Rectal smooth muscle tissue (tissue), 1 donor: ENCODE results near the gene KNCN.

Source experiments
- H3K27ac ChIP-seq: one replicate; pipeline ENCODE4 v1.7.0; 2013; ENCODE audit warnings: low read depth, low read length, inconsistent platforms
- H3K27me3 ChIP-seq: one replicate; pipeline ENCODE4 v1.7.0; 2013; ENCODE audit warnings: low read length; ENCODE audit not compliant: control insufficient read depth, insufficient read depth
- H3K36me3 ChIP-seq: one replicate; pipeline ENCODE4 v1.7.0; 2013; ENCODE audit warnings: low read length; ENCODE audit not compliant: control insufficient read depth, insufficient read depth
- H3K4me1 ChIP-seq: one replicate; pipeline ENCODE4 v1.7.0; 2013; ENCODE audit warnings: low read length; ENCODE audit not compliant: control insufficient read depth, insufficient read depth
- H3K4me3 ChIP-seq: one replicate; pipeline ENCODE4 v1.7.0; 2013; ENCODE audit warnings: low read length
- H3K9ac ChIP-seq: one replicate; pipeline ENCODE4 v1.7.0; 2013; ENCODE audit warnings: low read length

The KNCN gene

DNA sequence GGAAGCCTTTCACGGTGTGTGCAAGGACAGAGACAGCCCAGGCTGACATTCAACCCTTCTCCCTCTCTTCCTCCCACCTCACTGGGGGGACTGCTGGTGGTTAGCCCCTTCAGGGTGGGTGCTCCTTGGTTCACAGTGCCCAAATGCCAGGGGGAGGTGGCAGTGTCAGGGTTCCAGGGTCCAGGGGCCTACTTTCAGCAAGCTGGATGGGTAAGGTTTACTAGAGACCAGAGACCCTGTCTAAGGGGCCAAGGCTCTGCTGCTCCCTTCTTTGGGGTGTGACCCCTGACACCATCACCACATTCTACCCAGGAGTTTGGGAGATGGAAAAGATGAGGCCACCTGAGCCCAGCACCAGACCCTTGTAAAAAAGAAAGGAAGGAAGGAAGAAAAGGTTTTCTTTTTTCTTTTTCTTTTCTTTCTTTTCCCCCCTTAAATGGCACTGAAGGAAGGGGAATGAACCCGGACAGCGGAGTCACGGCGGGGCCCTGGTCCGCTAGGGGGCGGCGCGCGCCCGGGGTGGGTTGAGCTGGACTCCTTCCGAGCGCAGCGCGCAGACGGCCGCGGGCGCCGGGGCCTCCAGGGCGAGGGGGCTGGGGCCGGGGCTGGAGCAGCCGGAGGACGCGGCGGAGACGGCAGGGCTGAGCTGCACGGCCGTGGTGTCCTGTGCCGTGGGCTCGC lies 18.8 kb downstream of the KNCN start:
- H3K4me1 ChIP-seq = peaks cover 3% of the 10 kb centered on the region
- H3K27ac ChIP-seq = peak overlapping the region; percentile 70
- no peaks in the 10 kb centered on the region for H3K36me3 ChIP-seq
- H3K9ac ChIP-seq = no peak overlapping the region
- H3K27me3 ChIP-seq = peaks cover 6% of the 10 kb centered on the region
- H3K4me3 ChIP-seq = no peak overlapping the region

DNA sequence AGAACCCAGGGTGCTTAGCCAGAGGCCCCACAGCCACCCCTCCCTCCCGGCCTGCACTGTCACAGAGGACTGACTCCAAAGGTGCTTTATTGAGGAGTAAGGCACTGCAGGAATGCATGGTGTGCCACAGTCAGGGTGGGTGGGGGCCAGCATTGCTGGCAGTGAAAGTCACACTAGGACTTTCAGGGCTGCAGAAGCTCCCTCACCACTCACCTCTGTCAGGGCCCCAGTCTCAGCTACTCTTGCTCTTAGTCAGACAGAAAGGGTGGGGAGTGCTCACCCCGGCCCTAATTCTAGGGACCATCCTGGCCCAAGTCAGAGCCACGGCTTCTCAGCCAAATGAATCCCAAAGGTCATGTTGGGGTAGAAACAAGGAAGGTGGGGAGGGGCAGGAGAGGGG lies 19.4 kb downstream of the KNCN start:
- H3K4me3 ChIP-seq = no peak overlapping the region
- H3K4me1 ChIP-seq = peaks cover 3% of the 10 kb centered on the region
- no peak overlapping the region for H3K9ac ChIP-seq
- no peak overlapping the region for H3K27ac ChIP-seq
- peaks cover 6% of the 10 kb centered on the region for H3K27me3 ChIP-seq
- no peaks in the 10 kb centered on the region for H3K36me3 ChIP-seq

DNA sequence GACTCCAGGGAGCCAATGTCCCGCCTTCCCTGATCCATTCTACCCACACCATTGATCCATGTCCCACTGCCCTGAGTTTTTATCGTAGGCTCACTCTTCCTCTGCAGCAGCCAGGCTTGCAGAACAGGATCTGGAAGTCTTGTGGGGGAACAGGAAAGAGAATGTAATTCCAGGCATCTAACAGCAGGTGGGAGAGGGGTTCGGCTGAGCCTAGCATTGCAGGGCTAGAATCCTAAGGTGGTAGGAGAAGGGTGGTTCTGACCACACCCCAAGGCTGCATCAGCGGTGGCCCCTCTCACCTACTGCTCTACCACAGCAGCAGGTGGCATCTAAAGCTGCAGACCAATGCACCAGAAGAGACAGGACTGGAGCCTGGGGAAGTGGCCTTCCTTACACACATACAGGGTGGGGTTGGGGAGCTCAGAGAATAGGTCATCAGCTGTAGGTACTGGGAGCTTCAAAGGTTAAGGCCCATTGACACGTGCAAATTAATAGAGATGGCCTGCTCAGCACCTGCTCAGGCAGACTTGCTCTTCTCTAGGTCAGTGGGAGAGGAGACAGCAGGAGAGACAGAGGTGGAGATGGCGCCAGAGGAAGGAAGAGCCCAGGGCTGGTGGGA lies 20.5 kb downstream of the KNCN start:
- Histone ChIP-seq H3K4me1 (peaks cover 3% of the 10 kb centered on the region), H3K27ac (no peak overlapping the region), H3K36me3 (no peaks in the 10 kb centered on the region), H3K9ac (no peak overlapping the region), H3K4me3 (no peak overlapping the region), H3K27me3 (peaks cover 6% of the 10 kb centered on the region)

DNA sequence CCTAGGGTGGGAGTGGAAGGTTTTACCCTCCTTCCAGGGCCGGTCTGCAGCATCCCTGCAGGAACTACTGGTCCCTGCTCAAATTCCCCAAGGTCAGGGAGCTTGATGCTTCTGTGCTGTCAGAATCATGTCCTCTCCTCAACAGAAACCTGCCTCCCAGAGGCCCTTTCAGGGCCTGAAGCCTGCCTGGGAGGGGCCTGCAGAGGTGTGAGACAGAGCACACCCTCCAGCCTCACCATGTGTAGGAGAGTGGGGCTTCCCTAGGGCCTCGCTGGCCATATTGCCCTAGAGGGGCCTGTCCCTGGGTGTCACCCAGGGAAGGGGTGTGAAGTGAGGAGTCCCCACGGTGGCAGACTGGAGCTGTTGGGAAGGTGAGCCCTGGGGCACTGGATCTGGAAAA lies 21.1 kb downstream of the KNCN start:
- H3K4me1 ChIP-seq = peaks cover 3% of the 10 kb centered on the region
- no peak overlapping the region for H3K27ac ChIP-seq
- H3K4me3 ChIP-seq = no peak overlapping the region
- no peak overlapping the region for H3K9ac ChIP-seq
- peaks cover 6% of the 10 kb centered on the region for H3K27me3 ChIP-seq
- no peaks in the 10 kb centered on the region for H3K36me3 ChIP-seq

DNA sequence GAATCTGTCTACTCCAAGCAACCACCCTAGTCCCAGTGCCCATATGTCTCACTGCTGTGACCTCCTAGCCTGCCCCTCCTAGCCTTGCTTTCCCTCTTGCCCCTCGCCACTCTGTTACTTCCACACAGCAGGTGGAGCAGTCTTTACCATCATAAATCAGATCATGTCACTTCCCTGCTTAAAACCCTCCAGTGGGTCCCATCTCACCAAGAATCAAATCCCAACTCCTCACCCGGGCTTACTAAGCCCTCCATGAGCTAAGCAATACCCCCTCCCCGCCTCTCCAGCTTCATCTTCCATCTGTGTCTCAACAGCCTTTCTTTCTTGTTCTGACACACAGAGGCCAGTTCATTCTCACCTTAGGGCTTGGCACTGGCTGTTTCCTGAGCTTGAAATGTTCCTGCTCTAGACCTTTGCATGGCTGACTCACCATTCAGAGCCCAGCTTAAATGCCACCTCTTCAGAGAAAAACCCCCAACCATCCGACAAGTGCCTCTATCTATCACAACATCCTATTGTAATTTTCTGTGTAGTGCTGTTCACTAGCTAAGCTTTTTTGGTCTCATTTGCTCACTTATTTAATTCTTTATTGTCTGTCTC lies 22.3 kb downstream of the KNCN start:
- Histone ChIP-seq H3K9ac (no peak overlapping the region), H3K36me3 (no peaks in the 10 kb centered on the region), H3K27me3 (peaks cover 6% of the 10 kb centered on the region), H3K27ac (no peak overlapping the region), H3K4me1 (peaks cover 3% of the 10 kb centered on the region), H3K4me3 (no peak overlapping the region)

DNA sequence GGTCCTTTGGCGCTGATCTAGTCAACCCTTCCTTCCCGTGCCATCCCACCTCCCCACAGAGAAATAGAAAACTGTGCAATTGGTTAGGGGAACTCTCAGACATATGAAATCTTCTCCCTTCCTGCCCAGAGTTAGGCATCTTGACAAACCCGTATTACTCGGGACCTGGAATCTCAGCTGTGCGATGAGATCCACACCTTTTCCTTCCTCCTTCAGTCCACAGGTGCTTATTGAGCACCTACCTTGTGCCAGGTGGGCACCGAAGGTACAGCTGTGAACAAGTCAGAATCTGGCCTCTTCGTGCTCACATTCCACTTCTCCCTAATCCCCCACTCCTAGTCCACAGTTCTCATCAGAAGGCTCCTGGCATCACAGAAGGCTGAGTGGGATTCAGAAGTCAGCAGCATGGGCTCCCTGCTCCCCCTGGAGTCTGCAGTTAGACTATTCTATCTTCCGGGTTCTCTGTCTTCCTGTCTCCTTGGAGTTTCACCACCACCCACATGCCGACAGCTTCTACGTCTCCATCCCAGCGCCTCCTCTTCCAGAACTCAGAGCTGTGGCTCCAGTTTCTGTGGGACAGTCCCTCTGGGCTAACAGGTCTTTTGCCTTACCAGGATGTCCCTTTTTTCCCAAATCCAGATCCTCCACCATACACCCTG lies 23.0 kb downstream of the KNCN start:
- H3K4me3 ChIP-seq = no peak overlapping the region

DNA sequence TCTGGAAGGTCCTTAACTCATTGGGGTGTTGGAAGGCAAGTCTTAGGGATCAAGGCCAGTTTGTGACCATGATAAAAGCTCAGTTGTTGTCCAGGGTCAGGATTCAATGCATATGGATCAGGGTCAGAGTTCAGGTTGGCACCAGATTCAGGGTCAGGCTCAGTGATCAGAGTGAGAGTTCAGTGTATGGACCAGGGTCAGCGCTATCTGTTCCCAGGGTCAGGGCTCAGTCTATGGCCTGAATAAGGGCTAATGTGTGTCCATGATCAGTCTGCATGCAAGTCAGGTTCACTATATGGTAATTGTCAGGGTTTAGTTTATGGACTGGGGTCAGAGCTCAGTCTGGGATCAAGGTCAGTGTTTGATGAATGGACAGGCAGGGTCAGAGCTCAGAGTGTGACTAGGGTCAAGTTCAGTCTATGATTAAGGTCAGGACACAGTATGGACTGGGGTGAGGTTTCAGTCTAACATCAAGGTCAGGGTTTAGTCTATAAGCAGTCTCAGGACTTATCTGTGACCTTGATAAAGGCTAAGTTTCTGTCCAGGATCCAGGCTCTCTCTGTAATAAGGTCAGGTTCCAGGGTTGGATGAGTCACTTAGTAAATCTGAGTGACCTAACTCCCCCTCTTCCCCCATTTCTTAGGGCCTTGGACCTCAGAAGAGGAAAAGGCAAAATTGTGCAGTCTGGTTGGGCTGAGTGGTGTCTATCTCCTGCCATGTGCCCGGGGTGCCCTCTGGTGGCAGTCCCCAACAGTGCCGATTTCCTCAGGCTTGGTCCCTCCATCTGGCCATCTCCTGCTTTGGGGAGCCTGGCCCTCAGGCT lies 23.8 kb downstream of the KNCN start:
- no peak overlapping the region for H3K27ac ChIP-seq
- H3K4me1 ChIP-seq = no peaks in the 10 kb centered on the region
- H3K36me3 ChIP-seq = no peaks in the 10 kb centered on the region
- H3K27me3 ChIP-seq = peaks cover 6% of the 10 kb centered on the region
- no peak overlapping the region for H3K9ac ChIP-seq
- no peak overlapping the region for H3K4me3 ChIP-seq

More for the DNA sequence above, 23.0 kb downstream of the KNCN start:
- Histone ChIP-seq H3K4me1 (peaks cover under 1% of the 10 kb centered on the region), H3K27ac (no peak overlapping the region), H3K36me3 (no peaks in the 10 kb centered on the region), H3K9ac (no peak overlapping the region), H3K27me3 (peaks cover 6% of the 10 kb centered on the region)

DNA sequence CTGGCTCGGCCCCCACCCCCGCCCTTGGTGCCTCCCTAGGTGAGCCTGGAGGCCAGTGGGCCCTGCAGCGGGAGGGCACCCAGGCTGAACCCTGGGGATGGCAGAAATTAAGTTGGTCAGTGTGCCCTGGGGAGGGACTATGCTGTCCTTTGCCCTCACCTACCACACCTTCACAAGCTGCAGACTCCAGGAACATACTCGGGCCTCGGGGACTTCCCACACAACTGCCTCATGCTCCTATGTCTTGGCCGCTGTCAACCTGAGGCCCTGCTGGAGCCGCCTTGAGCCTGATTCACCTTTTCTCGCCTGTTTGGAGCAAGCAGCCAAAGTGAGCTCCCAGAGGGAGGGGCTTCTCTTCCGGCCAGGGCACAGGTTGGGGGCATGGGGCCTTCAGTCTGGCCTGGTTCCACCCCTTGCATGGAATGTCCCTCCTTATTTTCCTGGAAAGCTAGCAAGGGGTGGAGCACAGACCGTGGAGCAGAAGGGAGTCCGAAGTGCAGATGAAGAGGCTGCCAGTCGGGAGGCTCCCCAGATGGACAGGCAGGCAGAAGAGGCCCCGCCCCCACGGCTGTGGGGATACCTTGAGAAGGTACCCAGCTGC lies 24.7 kb downstream of the KNCN start:
- Histone ChIP-seq H3K4me3 (no peak overlapping the region), H3K27ac (no peak overlapping the region), H3K9ac (no peak overlapping the region), H3K27me3 (peaks cover 6% of the 10 kb centered on the region), H3K36me3 (no peaks in the 10 kb centered on the region), H3K4me1 (no peaks in the 10 kb centered on the region)

DNA sequence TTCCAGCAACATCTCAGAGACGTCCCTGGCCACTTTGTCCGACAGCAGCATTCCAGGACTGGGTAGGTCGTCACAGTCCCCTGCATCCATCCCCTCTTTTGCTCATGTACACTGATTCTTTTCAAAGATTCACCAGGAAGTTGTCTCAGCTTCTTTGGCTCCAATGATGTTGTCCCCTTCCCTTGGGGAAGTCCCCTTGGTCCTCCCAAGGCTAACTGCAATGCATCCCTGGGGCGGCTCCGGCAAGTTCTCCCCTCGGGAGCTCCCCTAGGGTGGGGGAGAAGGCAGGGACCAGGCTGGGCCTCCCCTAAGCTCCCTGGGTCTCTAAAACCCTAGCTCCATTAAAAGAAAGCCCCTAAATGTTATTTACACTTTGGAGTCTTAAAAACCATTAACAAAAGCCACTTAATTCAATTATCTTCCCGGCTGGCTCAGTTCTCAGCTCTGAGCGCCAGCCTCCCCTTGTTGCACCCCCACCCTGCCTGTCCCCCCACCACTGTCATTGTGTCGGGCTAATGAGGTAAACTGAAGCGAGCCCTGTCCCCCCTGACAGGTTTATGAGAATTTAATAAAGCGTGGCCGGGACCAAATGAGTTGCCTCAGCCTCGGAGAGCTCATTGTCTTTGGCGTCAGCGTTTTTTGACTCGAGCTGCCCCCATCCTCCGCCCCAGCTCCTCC lies 25.3 kb downstream of the KNCN start:
- Histone ChIP-seq H3K9ac (no peak overlapping the region), H3K27ac (no peak overlapping the region), H3K4me3 (no peak overlapping the region), H3K4me1 (no peaks in the 10 kb centered on the region), H3K27me3 (peaks cover 6% of the 10 kb centered on the region), H3K36me3 (no peaks in the 10 kb centered on the region)

DNA sequence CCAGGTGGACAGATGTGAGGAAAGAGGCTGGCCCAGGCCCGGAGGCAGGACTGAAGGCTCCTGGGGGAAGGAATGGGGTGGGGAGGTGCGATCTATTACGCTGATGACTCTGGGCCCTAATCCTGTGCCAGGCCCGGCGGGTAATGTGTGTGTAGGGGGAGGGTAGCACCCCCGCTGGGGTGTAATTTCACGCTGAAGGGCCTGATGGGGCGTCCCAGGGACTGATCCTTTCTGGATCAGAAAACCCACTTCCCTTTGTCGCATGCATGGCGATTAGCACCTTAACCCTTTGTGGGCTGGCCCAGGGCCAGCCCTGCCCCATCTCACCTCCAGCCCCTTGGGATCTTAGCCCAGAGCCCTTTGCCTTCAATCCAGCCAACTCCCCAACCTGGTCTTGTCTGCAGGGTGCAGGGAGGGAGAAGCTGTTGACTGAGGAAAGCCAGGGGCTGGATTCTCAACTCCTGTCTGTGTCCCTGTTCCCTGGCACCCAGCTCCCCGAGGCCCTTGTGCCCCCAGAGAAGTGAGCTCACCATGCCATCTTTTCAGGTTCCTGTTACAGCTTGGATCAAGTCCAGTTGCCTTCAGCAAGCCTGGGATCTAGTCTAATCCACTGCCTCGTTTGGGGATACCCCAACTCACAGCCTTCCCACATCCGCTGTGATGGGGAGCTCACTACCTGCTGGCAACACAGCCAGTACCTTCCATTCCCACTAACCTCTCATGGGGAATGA lies 26.0 kb downstream of the KNCN start:
- Histone ChIP-seq H3K9ac (no peak overlapping the region), H3K4me1 (no peaks in the 10 kb centered on the region), H3K27me3 (no peaks in the 10 kb centered on the region), H3K4me3 (no peak overlapping the region), H3K27ac (no peak overlapping the region), H3K36me3 (no peaks in the 10 kb centered on the region)

DNA sequence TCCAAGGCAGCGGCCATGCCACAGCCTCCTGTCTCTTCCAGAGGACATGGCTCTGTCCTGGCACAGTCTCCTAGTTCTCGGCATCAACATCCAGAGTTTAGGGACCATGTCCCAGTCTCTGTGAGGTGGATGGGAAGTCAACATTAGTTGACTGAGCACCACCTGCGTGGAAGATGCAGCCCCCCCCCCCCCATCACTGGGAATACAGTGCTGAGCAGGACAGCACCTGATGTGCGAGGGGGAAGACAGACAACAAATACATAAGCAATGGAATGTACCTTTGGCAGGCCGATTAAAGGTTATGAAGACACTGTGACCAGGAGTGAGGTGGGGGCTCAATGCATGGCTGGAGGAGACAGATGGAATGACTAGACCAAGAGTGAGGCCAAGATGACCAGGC lies 26.6 kb downstream of the KNCN start:
- Histone ChIP-seq H3K4me1 (no peaks in the 10 kb centered on the region), H3K36me3 (no peaks in the 10 kb centered on the region), H3K27me3 (no peaks in the 10 kb centered on the region), H3K4me3 (no peak overlapping the region), H3K27ac (no peak overlapping the region), H3K9ac (no peak overlapping the region)
